ENCODE data around the gene HSPA1A.

- TF ChIP-seq CTCF (IDR thresholded peaks at IDR 0.05) (no peak), POLR2A (IDR thresholded peaks at IDR 0.05; ENCODE audit: low read depth) (no peak), EP300 (IDR thresholded peaks at IDR 0.05) (no peak), POLR2AphosphoS5 (IDR thresholded peaks at IDR 0.05) (no peak)
Observed at GRCh38 chr6:31792761-31793171, 22.6 kb upstream of the HSPA1A start.

Data from esophagus muscularis mucosa (tissue), 4 donors.